Upper lobe of right lung (tissue), 1 donor: ENCODE measurements around the gene LHFPL6. TPM values are rescaled to one million over a fixed set of nuclear protein-coding genes. Genes with fewer than 3 reads are reported as not detected.

Experiments
- ATAC-seq: fragments of 200-7000 bp; cut with Tn5 transposase; one replicate; pipeline ENCODE4 v1.9.1; 2020; ENCODE audit warnings: mild to moderate bottlenecking, moderate library complexity
- DNase-seq: peaks from one replicate; pipeline ENCODE4 v3.0.0-alpha.2; 2020
- H3K27ac ChIP-seq: fragments of 200-600 bp; one replicate; pipeline ENCODE4 v1.8.0; 2022
- H3K27me3 ChIP-seq: fragments of 200-600 bp; one replicate; pipeline ENCODE4 v1.8.0; 2022; ENCODE audit warnings: mild to moderate bottlenecking
- H3K36me3 ChIP-seq: fragments of 200-600 bp; one replicate; pipeline ENCODE4 v1.8.0; 2022
- H3K4me1 ChIP-seq: fragments of 200-600 bp; one replicate; pipeline ENCODE4 v1.8.0; 2022
- H3K4me3 ChIP-seq: fragments of 200-600 bp; one replicate; pipeline ENCODE4 v1.8.0; 2022; ENCODE audit warnings: mild to moderate bottlenecking
- H3K9me3 ChIP-seq: fragments of 200-600 bp; one replicate; pipeline ENCODE4 v1.8.0; 2022
- CTCF ChIP-seq: fragments of 200-600 bp; IDR thresholded peaks from one replicate; pipeline ENCODE4 v1.8.0; 2022; ENCODE audit warnings: antibody characterized with exemption
- intact Hi-C: fragments of 100-400 bp; cut with DNase I; formaldehyde crosslinking; loops from one replicate; pipeline ENCODE4 v1.11.0; 2022
- total RNA-seq: library from RNA; stranded (reverse); fragmentation: NEBNext Ultra II Directional; extraction: Animal tissue kit (Norgen Biotek cat#: 25700); gene quantifications from one replicate; pipeline ENCODE4 v1.2.1, GENCODE V29; 2021
- donor health status: DM: no; HTN: yes; CAD: no; lungs with severe emphysema.

LHFPL6 gene
- total RNA-seq, 1 donor from 2014 or later, result 80.0 TPM

- no peaks in the 10 kb centered on the region for H3K27me3 ChIP-seq
- H3K27ac ChIP-seq, result no peak overlapping the region
- no peak for TF ChIP-seq CTCF
- H3K4me1 ChIP-seq, result peaks cover 9% of the 10 kb centered on the region
- no peak for ATAC-seq
- H3K9me3 ChIP-seq, result no peaks in the 10 kb centered on the region
- no peak for DNase-seq
- no peaks in the 10 kb centered on the region for H3K36me3 ChIP-seq
- intact Hi-C loops, result no loop called here
- no peak overlapping the region for H3K4me3 ChIP-seq
Measured at GRCh38 chr13:39566216-39566869, 36.6 kb downstream of the LHFPL6 start.

GRCh38 chr13:39565036-39565949, 37.7 kb downstream of the LHFPL6 start:
- no peaks in the 10 kb centered on the region for H3K27me3 ChIP-seq
- H3K4me3 ChIP-seq, result no peak overlapping the region
- ATAC-seq (peak; percentile 59), DNase-seq (no peak)
- intact Hi-C loops, result no loop called here
- H3K36me3 ChIP-seq, result no peaks in the 10 kb centered on the region
- H3K9me3 ChIP-seq, result no peaks in the 10 kb centered on the region
- H3K27ac ChIP-seq, result no peak overlapping the region
- peaks cover 9% of the 10 kb centered on the region for H3K4me1 ChIP-seq
- TF ChIP-seq CTCF, result no peak

- no peak for TF ChIP-seq CTCF
- peaks cover 9% of the 10 kb centered on the region for H3K4me1 ChIP-seq
- DNase-seq, result no peak
- intact Hi-C loops, result no loop called here
- H3K9me3 ChIP-seq, result no peaks in the 10 kb centered on the region
- no peak overlapping the region for H3K4me3 ChIP-seq
- no peak for ATAC-seq
- no peaks in the 10 kb centered on the region for H3K27me3 ChIP-seq
- no peaks in the 10 kb centered on the region for H3K36me3 ChIP-seq
- H3K27ac ChIP-seq, result no peak overlapping the region
Measured at GRCh38 chr13:39563470-39563735, 39.6 kb downstream of the LHFPL6 start.

- no peaks in the 10 kb centered on the region for H3K27me3 ChIP-seq
- ATAC-seq, result no peak
- no peak for TF ChIP-seq CTCF
- no peaks in the 10 kb centered on the region for H3K9me3 ChIP-seq
- H3K4me1 ChIP-seq, result peaks cover 9% of the 10 kb centered on the region
- no peaks in the 10 kb centered on the region for H3K36me3 ChIP-seq
- DNase-seq, result no peak
- no peak overlapping the region for H3K4me3 ChIP-seq
- H3K27ac ChIP-seq, result no peak overlapping the region
- intact Hi-C loops, result no loop called here
Measured at GRCh38 chr13:39561971-39562370, 41.0 kb downstream of the LHFPL6 start.

- Histone ChIP-seq H3K4me1 (peaks cover 8% of the 10 kb centered on the region), H3K9me3 (no peaks in the 10 kb centered on the region), H3K4me3 (no peak overlapping the region), H3K27me3 (no peaks in the 10 kb centered on the region), H3K36me3 (no peaks in the 10 kb centered on the region), H3K27ac (no peak overlapping the region)
- TF ChIP-seq CTCF, result no peak
- ATAC-seq (no peak), DNase-seq (no peak)
- intact Hi-C loops, result no loop called here
Measured at GRCh38 chr13:39559847-39560246, 43.1 kb downstream of the LHFPL6 start.
